ENCODE results near the gene FBN2. TPM values are rescaled to one million over a fixed set of nuclear protein-coding genes. Genes with fewer than 3 reads are reported as not detected.

Gene FBN2
- total RNA-seq, 4 donors from 2014 or later = 5.4 to 14.9 (median 10.1) TPM

DNA sequence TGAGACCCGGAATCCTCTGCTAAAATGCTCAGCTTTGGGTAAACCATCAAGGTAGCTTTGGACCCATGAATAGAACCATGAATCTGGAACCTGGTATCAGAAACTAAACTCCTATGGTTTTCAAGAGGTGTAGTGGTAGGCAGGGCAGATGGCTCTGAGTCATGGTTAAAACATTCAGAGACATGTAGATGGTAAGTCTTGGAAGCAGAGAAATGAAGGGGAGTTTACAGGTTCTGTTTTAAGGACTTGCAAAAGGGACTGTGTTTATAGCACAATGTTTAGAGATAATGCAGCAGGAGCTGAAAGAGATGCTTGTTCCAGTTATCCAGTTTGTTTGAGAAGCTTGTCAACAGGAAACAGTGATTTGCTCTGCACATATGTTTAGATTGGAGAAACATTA is 36.0 kb upstream of the FBN2 start:
- no peaks in the 10 kb centered on the region for H3K36me3 ChIP-seq
- no peak for DNase-seq (ENCODE audit: extremely low spot score)
- WGBS = 100% methylated on average over 1 of the region's 1 CpG
- intact Hi-C loops (cut with DNase I) = no loop called here
- H3K27me3 ChIP-seq = no peaks in the 10 kb centered on the region
- no peak overlapping the region for H3K27ac ChIP-seq (replicated peaks in 1 of 4)
- no peak overlapping the region for H3K4me3 ChIP-seq
- TF ChIP-seq, protein P1, sequence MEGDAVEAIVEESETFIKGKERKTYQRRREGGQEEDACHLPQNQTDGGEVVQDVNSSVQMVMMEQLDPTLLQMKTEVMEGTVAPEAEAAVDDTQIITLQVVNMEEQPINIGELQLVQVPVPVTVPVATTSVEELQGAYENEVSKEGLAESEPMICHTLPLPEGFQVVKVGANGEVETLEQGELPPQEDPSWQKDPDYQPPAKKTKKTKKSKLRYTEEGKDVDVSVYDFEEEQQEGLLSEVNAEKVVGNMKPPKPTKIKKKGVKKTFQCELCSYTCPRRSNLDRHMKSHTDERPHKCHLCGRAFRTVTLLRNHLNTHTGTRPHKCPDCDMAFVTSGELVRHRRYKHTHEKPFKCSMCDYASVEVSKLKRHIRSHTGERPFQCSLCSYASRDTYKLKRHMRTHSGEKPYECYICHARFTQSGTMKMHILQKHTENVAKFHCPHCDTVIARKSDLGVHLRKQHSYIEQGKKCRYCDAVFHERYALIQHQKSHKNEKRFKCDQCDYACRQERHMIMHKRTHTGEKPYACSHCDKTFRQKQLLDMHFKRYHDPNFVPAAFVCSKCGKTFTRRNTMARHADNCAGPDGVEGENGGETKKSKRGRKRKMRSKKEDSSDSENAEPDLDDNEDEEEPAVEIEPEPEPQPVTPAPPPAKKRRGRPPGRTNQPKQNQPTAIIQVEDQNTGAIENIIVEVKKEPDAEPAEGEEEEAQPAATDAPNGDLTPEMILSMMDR (IDR thresholded peaks at IDR 0.05) = no peak
- TF ChIP-seq POLR2AphosphoS5 (IDR thresholded peaks at IDR 0.05) = no peak
- TF ChIP-seq POLR2A (IDR thresholded peaks at IDR 0.05; ENCODE audit: low read depth) = no peak
- no peak for TF ChIP-seq EP300 (IDR thresholded peaks at IDR 0.05)
- H3K4me1 ChIP-seq = no peaks in the 10 kb centered on the region
- H3K9me3 ChIP-seq = no peaks in the 10 kb centered on the region

DNA sequence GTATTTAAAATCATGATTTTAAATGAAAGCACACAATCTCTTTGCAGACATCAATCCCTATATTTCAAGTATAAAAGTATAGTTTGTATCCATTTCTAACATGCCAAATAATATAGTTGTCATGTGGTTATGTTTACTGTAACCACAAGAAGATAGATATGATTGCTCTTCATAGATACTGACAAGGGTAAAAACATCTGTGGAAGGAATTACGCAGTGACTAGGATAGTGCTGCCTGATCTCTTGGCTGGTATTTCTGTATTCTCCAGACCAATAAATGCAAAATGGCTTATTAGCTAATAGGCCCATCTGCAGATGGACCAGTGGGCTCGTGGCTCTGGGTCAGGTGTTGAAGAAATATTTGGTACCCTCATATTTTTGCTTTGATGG is 34.9 kb upstream of the FBN2 start:
- H3K4me1 ChIP-seq = no peaks in the 10 kb centered on the region
- H3K4me3 ChIP-seq = no peak overlapping the region
- no peak overlapping the region for H3K27ac ChIP-seq (replicated peaks in 1 of 4)
- 95% methylated on average over 2 of the region's 2 CpGs for WGBS
- DNase-seq (ENCODE audit: extremely low spot score) = no peak
- no peaks in the 10 kb centered on the region for H3K9me3 ChIP-seq
- no peaks in the 10 kb centered on the region for H3K36me3 ChIP-seq
- TF ChIP-seq, protein P1 (IDR thresholded peaks at IDR 0.05) = no peak
- TF ChIP-seq POLR2A (IDR thresholded peaks at IDR 0.05; ENCODE audit: low read depth) = no peak
- TF ChIP-seq EP300 (IDR thresholded peaks at IDR 0.05) = no peak
- no peak for TF ChIP-seq POLR2AphosphoS5 (IDR thresholded peaks at IDR 0.05)
- intact Hi-C loops (cut with DNase I) = no loop called here
- H3K27me3 ChIP-seq = no peaks in the 10 kb centered on the region

DNA sequence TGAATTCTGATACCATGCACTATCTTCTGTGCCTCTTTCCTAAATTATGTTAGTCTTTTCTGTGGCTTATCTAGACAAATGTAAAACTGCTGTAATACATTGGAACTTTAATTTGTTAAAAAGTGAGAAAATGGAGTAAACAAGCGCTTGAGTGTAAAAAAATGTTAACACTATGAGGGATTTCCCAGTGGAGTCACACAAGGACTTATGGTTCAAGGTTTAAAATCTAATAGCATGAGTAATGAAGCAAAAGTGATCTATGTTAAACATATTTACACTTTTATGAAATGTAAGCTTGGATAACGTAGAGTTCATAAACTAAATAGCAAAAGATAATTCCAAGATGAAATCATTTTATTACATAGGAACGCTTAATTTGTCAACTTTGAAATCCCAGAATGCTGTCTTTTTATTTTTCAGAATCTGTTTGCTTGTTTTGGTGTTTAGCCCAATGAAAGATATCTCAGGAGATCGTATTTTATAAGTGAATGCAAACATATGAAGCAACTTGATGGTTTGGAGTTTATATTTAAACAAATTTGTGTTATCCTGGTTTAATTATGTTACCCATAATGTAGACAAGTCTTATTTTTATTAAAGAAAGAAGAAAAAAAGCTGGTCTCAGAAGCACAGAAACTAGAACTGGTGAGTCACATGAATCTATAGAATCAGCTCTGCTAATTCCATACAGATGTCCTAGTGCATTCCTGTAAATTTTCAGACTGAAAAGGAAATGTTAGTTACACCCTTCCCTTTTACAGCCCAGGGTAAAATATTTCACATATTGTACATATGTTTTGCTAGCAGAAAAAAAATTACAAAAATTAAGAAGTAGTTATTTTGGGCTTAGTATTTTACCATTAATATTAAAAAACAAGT is 34.2 kb upstream of the FBN2 start:
- Histone ChIP-seq H3K36me3 (no peaks in the 10 kb centered on the region), H3K9me3 (no peaks in the 10 kb centered on the region), H3K4me1 (no peaks in the 10 kb centered on the region), H3K27me3 (no peaks in the 10 kb centered on the region), H3K4me3 (no peak overlapping the region), H3K27ac (replicated peaks in 1 of 4) (no peak overlapping the region)
- TF ChIP-seq POLR2AphosphoS5 (IDR thresholded peaks at IDR 0.05) = no peak
- no peak for TF ChIP-seq POLR2A (IDR thresholded peaks at IDR 0.05; ENCODE audit: low read depth)
- TF ChIP-seq, protein P1 (IDR thresholded peaks at IDR 0.05) = no peak
- TF ChIP-seq EP300 (IDR thresholded peaks at IDR 0.05) = no peak
- intact Hi-C loops (cut with DNase I) = no loop called here
- no peak for DNase-seq (ENCODE audit: extremely low spot score)
- WGBS = 78% methylated on average over 4 of the region's 4 CpGs

DNA sequence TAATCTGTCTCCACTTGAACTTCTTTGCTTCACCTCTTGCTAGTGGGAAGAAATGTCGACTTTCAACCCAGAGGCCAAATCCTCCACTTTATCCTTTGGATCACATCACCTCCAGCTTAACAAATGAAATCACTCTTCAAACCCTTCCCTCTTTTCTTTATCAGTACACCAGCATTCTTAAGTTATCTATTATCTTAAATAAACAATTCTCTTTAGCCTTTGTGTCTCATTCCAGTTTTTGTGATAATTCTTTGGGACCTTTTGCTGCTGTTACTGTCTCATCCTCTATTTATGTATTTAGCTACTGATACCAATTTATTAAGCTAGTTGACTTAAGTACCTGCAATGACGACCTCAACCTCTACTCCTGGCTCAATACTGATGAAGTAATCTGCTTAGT is 28.1 kb upstream of the FBN2 start:
- no peak for TF ChIP-seq POLR2AphosphoS5 (IDR thresholded peaks at IDR 0.05)
- Histone ChIP-seq H3K9me3 (no peaks in the 10 kb centered on the region), H3K27me3 (no peaks in the 10 kb centered on the region), H3K27ac (replicated peaks in 1 of 4) (no peak overlapping the region), H3K4me3 (no peak overlapping the region), H3K4me1 (no peaks in the 10 kb centered on the region), H3K36me3 (no peaks in the 10 kb centered on the region)
- intact Hi-C loops (cut with DNase I) = no loop called here
- no peak for DNase-seq (ENCODE audit: extremely low spot score)
- 75% methylated on average over 2 of the region's 2 CpGs for whole genome bisulfite sequencing

DNA sequence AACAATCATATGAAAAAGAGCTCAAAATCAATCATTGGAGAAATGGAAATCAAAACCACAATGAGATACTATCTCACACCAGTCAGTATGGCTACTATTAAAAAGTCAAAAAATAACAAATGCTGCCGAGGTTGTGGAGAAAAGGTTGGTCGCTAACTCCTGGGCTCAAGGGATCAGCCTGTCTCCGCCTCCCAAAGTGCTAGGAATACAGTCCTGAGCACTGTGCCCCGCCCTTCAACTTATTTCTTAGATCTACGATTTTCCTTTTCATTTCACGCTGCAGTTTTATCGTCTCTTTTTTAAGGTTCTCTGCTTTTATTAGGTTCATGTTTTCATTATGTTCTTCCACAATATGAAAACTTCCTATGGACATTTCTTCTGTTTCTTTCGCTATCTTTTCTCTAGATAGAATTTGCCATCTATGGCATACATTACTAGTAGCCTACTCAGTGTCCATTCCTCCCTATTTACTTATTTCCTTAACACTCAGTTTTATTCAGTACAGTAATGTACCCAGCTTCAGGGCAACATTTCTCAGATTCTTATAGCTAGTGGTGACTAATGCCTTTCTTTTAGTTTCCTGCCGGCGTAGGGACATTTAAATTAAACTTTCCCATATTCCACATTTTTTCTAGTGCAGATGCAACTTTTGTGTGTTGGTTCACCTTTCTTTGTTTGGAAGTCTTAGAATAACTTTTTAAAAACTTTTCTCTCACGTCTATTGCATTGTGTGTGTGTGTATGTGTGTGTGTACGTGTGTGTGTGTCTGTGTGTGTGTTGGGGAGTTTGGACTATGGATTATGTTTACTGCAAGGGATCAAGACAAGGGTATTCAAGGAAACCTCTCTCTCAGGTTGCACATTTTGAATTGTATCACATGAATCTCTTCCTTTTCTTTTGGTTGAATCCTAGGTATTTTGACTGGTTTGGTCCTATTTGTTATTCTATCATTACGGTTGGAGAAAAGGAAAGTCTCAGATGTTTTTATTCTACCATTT is 21.6 kb upstream of the FBN2 start:
- intact Hi-C loops (cut with DNase I) = no loop called here
- Histone ChIP-seq H3K36me3 (no peaks in the 10 kb centered on the region), H3K4me3 (no peak overlapping the region), H3K27ac (replicated peaks in 1 of 4) (no peak overlapping the region), H3K9me3 (peaks cover 0 to 9% (median 0%) of the 10 kb centered on the region in 4 donors), H3K4me1 (no peaks in the 10 kb centered on the region), H3K27me3 (no peaks in the 10 kb centered on the region)
- WGBS = 91% methylated on average over 13 of the region's 13 CpGs
- no peak for DNase-seq (ENCODE audit: extremely low spot score)
- TF ChIP-seq POLR2AphosphoS5 (IDR thresholded peaks at IDR 0.05) (no peak), EP300 (IDR thresholded peaks at IDR 0.05) (no peak), POLR2A (IDR thresholded peaks at IDR 0.05; ENCODE audit: low read depth) (no peak)
- TF ChIP-seq, protein P1 (IDR thresholded peaks at IDR 0.05) = no peak

Data from esophagus muscularis mucosa (tissue), 4 donors.